OCI-LY7 (cell line): ENCODE measurements around the gene XIAP. TPM values are rescaled to one million over a fixed set of nuclear protein-coding genes. Genes with fewer than 3 reads are reported as not detected.

Experiments used
- BruUV-seq: library from RNA; stranded (reverse); fragments of 400-500 nt; replicated peaks from 2 replicates; lab custom pipeline; 2021; lab: Mats Ljungman, UMichigan
- CTCF ChIA-PET: fragments of 300-600 bp; sonication (Branson Sonifier 250); formaldehyde crosslinking; loops from one replicate; lab custom pipeline; 2022; ENCODE audit warnings: antibody characterized with exemption; ENCODE audit not compliant: unreplicated experiment; lab: Charles Lee
- POLR2A ChIA-PET: fragments of 300-600 bp; sonication (Branson Sonifier 250); formaldehyde crosslinking; loops from one replicate; lab custom pipeline; 2022; ENCODE audit warnings: antibody characterized with exemption; lab: Charles Lee
- DNase-seq: peaks from one replicate; pipeline ENCODE4 v3.0.0-alpha.2; 2015; ENCODE audit warnings: low spot score
- H2AFZ ChIP-seq: fragments of 200-600 bp; sonication (generic), shearing (Covaris generic); 2 replicates; pipeline ENCODE4 v1.6.1; 2014; ENCODE audit warnings: mild to moderate bottlenecking, antibody characterized with exemption, low read length, moderate library complexity
- H3K27ac ChIP-seq: fragments of 200-600 bp; sonication (generic); 2 replicates; pipeline ENCODE4 v1.5.1; 2014; ENCODE audit warnings: mixed run types, low read depth, mild to moderate bottlenecking, moderate library complexity, low read length, inconsistent platforms; ENCODE audit not compliant: poor library complexity, severe bottlenecking
- H3K36me3 ChIP-seq: fragments of 200-600 bp; sonication (generic); 2 replicates; pipeline ENCODE4 v1.6.1; 2014; ENCODE audit warnings: mild to moderate bottlenecking, antibody characterized with exemption, low read length, moderate library complexity, mixed read lengths; ENCODE audit not compliant: insufficient read depth
- H3K4me1 ChIP-seq: fragments of 200-600 bp; sonication (generic); 2 replicates; pipeline ENCODE4 v1.5.1; 2014; ENCODE audit warnings: mild to moderate bottlenecking, low read length; ENCODE audit not compliant: insufficient read depth, poor library complexity, severe bottlenecking
- H3K4me2 ChIP-seq: fragments of 200-600 bp; sonication (generic); 2 replicates; pipeline ENCODE4 v1.6.1; 2014; ENCODE audit warnings: mild to moderate bottlenecking, low read length
- H3K4me3 ChIP-seq: fragments of 200-600 bp; sonication (generic); 2 replicates; pipeline ENCODE4 v1.5.1; 2014; ENCODE audit warnings: mild to moderate bottlenecking, low read depth, low read length; ENCODE audit not compliant: poor library complexity, severe bottlenecking
- H3K79me2 ChIP-seq: fragments of 200-600 bp; sonication (generic); 2 replicates; pipeline ENCODE4 v1.6.1; 2016; ENCODE audit warnings: low read depth, mild to moderate bottlenecking, low read length, moderate library complexity, mixed read lengths; ENCODE audit not compliant: insufficient read depth
- H3K9me2 ChIP-seq: fragments of 200-600 bp; sonication (generic); 2 replicates; pipeline ENCODE4 v1.6.1; 2016; ENCODE audit warnings: mild to moderate bottlenecking, low read length, mixed read lengths; ENCODE audit not compliant: insufficient read depth
- H3K9me3 ChIP-seq: fragments of 200-600 bp; sonication (generic); 2 replicates; pipeline ENCODE4 v1.6.1; 2014; ENCODE audit warnings: mild to moderate bottlenecking, mixed run types, low read length, mixed read lengths
- H4K20me1 ChIP-seq: fragments of 200-600 bp; sonication (generic); 2 replicates; pipeline ENCODE4 v1.6.1; 2014; ENCODE audit warnings: mild to moderate bottlenecking, antibody characterized with exemption, low read length, moderate library complexity, mixed read lengths; ENCODE audit not compliant: insufficient read depth
- CTCF ChIP-seq: fragments of 200-600 bp; sonication (generic); conservative IDR thresholded peaks from 2 replicates; pipeline ENCODE4 v1.5.1; 2014; ENCODE audit warnings: mild to moderate bottlenecking, antibody characterized with exemption, low read length, moderate library complexity, mixed read lengths
- EZH2phosphoT487 ChIP-seq: fragments of 200-600 bp; sonication (generic); IDR thresholded peaks from 2 replicates; pipeline ENCODE4 v1.6.1; 2018; ENCODE audit warnings: low read depth, borderline replicate concordance, mild to moderate bottlenecking, mixed run types, antibody characterized with exemption, low read length, moderate library complexity, mixed read lengths
- intact Hi-C: fragments of 100-400 bp; cut with micrococcal nuclease; formaldehyde crosslinking; loops from one replicate; pipeline ENCODE4 v1.10.0; 2022; ENCODE audit not compliant: unreplicated experiment
- small RNA-seq: library from RNA; depleted of rRNA; stranded (forward); fragments of <200 nt; gene quantifications from one replicate; pipeline ENCODE3, GENCODE V24; 2014
- total RNA-seq, 2 experiments: library from RNA; depleted of rRNA in 1 of 2; stranded (reverse); fragments of >200 nt in 1 of 2; shearing (Covaris generic) in 1 of 2; gene quantifications; 2 replicates each; pipeline ENCODE4 v1.2.3, GENCODE V29; 2014 to 2022

Gene XIAP
- total RNA-seq, 2 experiments from 2014 or later, result 20.2 to 28.7 TPM

- peak; percentile 79 for DNase-seq
- BruUV-seq, result no TSS peak
- Histone ChIP-seq H2AFZ (no peak overlapping the region), H3K9me2 (no peaks in the 10 kb centered on the region), H3K9me3 (no peaks in the 10 kb centered on the region), H3K27ac (peak overlapping the region; percentile 96), H3K4me3 (peak overlapping the region; percentile 93), H3K36me3 (peaks cover 6% of the 10 kb centered on the region; the same call in 1 of the 2 replicates), H3K4me1 (peaks cover 16% of the 10 kb centered on the region), H3K4me2 (peak overlapping the region; percentile 93), H4K20me1 (peaks cover 22% of the 10 kb centered on the region), H3K79me2 (peaks cover 83% of the 10 kb centered on the region)
- intact Hi-C loops, result loop anchor here (2.0 to 5.0 kb wide), 4 partner anchors 102 to 432 kb away; partner anchors contain the start of gene XIAP
- TF ChIP-seq CTCF, result no peak
- TF ChIP-seq EZH2phosphoT487, result no peak
- ChIA-PET POLR2A (interaction anchor here (0.6 to 0.9 kb wide), 2 partner anchors 11 to 55 kb away, joined by 3 to 4 read pairs; no protein-coding TSS in a partner anchor), CTCF (interaction anchor here (0.5 kb wide), 1 partner anchor 1600 kb away, joined by 4 read pairs; no protein-coding TSS in a partner anchor)
Measured at GRCh38 chrX:123962794-123963373, 103.0 kb downstream of the XIAP start.

Small RNA genes within 50 kb of the gene (small RNA-seq; reads per million reads assigned to genes)
- not detected for gene RF00019
- gene RN7SL190P, result not detected
- not detected for gene RNU6-122P

Other genes starting within 250 kb of the XIAP start
- gene THOC2, start 127.0 kb upstream of the XIAP start, total RNA-seq (2014; rRNA removed; shearing (Covaris generic)), result 73.8 and 101 TPM in 2 replicates
- 97.3 and 99.1 TPM in 2 replicates for gene THOC2, start 127.0 kb upstream of the XIAP start, total RNA-seq (2022)
- gene STAG2, start 101.7 kb downstream of the XIAP start, total RNA-seq (2014; rRNA removed; shearing (Covaris generic)), result 56.7 and 72.1 TPM in 2 replicates
- 68.9 and 77.5 TPM in 2 replicates for gene STAG2, start 101.7 kb downstream of the XIAP start, total RNA-seq (2022)